ENCODE measurements around the gene SRBD1. TPM values are rescaled to one million over a fixed set of nuclear protein-coding genes. Genes with fewer than 3 reads are reported as not detected.
A peak's percentile ranks its signal among the peaks of the same experiment; 100 is the strongest.

Gene SRBD1
- total RNA-seq, 1 donor: 17.4 TPM

GRCh38 chr2:45572979-45573378, 38.1 kb downstream of the SRBD1 start:
- Histone ChIP-seq H3K27me3 (ENCODE audit: insufficient read depth, low read length) (no peaks in the 10 kb centered on the region), H3K4me2 (ENCODE audit: insufficient read depth, low read length) (no peak overlapping the region), H3K9me3 (ENCODE audit: low read depth, low read length) (no peaks in the 10 kb centered on the region), H3K79me2 (ENCODE audit: insufficient read depth, low read length) (no peaks in the 10 kb centered on the region), H2AFZ (ENCODE audit: low read length) (no peak overlapping the region), H4K20me1 (ENCODE audit: insufficient read depth, low read length) (no peaks in the 10 kb centered on the region), H3K36me3 (ENCODE audit: insufficient read depth, low read length) (no peaks in the 10 kb centered on the region), H3K4me1 (ENCODE audit: insufficient read depth, low read length) (peaks cover 32% of the 10 kb centered on the region), H3K4me3 (ENCODE audit: insufficient read depth, low read length) (no peak overlapping the region), H3K27ac (ENCODE audit: low read depth, low read length) (no peak overlapping the region)
- DNase-seq (ENCODE audit: insufficient read length, low spot score, missing footprints): no peak
- TF ChIP-seq, protein P1, sequence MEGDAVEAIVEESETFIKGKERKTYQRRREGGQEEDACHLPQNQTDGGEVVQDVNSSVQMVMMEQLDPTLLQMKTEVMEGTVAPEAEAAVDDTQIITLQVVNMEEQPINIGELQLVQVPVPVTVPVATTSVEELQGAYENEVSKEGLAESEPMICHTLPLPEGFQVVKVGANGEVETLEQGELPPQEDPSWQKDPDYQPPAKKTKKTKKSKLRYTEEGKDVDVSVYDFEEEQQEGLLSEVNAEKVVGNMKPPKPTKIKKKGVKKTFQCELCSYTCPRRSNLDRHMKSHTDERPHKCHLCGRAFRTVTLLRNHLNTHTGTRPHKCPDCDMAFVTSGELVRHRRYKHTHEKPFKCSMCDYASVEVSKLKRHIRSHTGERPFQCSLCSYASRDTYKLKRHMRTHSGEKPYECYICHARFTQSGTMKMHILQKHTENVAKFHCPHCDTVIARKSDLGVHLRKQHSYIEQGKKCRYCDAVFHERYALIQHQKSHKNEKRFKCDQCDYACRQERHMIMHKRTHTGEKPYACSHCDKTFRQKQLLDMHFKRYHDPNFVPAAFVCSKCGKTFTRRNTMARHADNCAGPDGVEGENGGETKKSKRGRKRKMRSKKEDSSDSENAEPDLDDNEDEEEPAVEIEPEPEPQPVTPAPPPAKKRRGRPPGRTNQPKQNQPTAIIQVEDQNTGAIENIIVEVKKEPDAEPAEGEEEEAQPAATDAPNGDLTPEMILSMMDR (IDR thresholded peaks at IDR 0.05; ENCODE audit: extremely low read depth, low read depth, low read length): no peak

GRCh38 chr2:45571940-45572339, 39.1 kb downstream of the SRBD1 start:
- H3K27ac ChIP-seq (ENCODE audit: low read depth, low read length): no peak overlapping the region
- no peaks in the 10 kb centered on the region for H4K20me1 ChIP-seq (ENCODE audit: insufficient read depth, low read length)
- TF ChIP-seq, protein P1 (IDR thresholded peaks at IDR 0.05; ENCODE audit: extremely low read depth, low read depth, low read length): no peak
- no peak for DNase-seq (ENCODE audit: insufficient read length, low spot score, missing footprints)
- no peak overlapping the region for H3K4me2 ChIP-seq (ENCODE audit: insufficient read depth, low read length)
- no peaks in the 10 kb centered on the region for H3K27me3 ChIP-seq (ENCODE audit: insufficient read depth, low read length)
- no peaks in the 10 kb centered on the region for H3K36me3 ChIP-seq (ENCODE audit: insufficient read depth, low read length)
- no peak overlapping the region for H3K4me3 ChIP-seq (ENCODE audit: insufficient read depth, low read length)
- H3K4me1 ChIP-seq (ENCODE audit: insufficient read depth, low read length): peaks cover 24% of the 10 kb centered on the region
- no peaks in the 10 kb centered on the region for H3K79me2 ChIP-seq (ENCODE audit: insufficient read depth, low read length)
- H3K9me3 ChIP-seq (ENCODE audit: low read depth, low read length): no peaks in the 10 kb centered on the region
- H2AFZ ChIP-seq (ENCODE audit: low read length): no peak overlapping the region

DNA sequence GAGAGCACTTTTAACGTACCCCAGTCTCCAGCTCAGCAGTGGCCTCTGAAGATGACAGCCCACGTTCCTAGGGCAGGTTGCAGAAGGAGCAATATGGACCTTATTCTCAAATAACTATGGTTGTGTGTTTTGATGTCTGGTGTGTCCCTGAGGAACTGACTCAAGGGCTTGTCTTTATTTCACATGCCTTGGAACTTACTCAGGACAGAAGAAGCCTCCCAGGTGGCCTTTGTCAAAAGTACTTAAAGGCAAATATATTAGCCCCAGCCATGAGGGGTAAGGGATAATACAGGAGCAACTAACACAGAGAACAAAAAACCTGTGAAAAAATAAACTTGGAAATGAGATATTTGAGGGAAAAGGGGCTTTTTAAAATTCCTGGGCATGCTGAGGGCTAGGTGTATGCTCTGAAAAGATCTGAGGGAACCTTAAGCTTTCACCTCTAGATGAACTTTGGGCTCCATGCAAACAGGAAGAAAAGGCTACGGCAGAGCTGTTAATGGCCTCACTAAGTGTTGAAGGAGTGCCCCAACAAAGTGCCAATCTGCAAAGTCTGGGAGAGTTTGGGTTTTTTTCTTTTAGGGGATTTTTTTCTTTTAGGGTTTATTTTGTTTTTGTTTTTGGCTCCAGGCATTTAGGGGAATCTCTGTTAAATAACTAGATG, 40.3 kb downstream of the SRBD1 start:
- DNase-seq (ENCODE audit: insufficient read length, low spot score, missing footprints): no peak
- H3K4me3 ChIP-seq (ENCODE audit: insufficient read depth, low read length): no peak overlapping the region
- no peaks in the 10 kb centered on the region for H3K36me3 ChIP-seq (ENCODE audit: insufficient read depth, low read length)
- peak overlapping the region; percentile 25 for H3K27ac ChIP-seq (ENCODE audit: low read depth, low read length)
- H3K4me2 ChIP-seq (ENCODE audit: insufficient read depth, low read length): no peak overlapping the region
- no peaks in the 10 kb centered on the region for H3K79me2 ChIP-seq (ENCODE audit: insufficient read depth, low read length)
- no peak overlapping the region for H2AFZ ChIP-seq (ENCODE audit: low read length)
- peaks cover 24% of the 10 kb centered on the region for H3K4me1 ChIP-seq (ENCODE audit: insufficient read depth, low read length)
- no peaks in the 10 kb centered on the region for H3K27me3 ChIP-seq (ENCODE audit: insufficient read depth, low read length)
- TF ChIP-seq, protein P1 (IDR thresholded peaks at IDR 0.05; ENCODE audit: extremely low read depth, low read depth, low read length): no peak
- no peaks in the 10 kb centered on the region for H3K9me3 ChIP-seq (ENCODE audit: low read depth, low read length)
- no peaks in the 10 kb centered on the region for H4K20me1 ChIP-seq (ENCODE audit: insufficient read depth, low read length)

DNA sequence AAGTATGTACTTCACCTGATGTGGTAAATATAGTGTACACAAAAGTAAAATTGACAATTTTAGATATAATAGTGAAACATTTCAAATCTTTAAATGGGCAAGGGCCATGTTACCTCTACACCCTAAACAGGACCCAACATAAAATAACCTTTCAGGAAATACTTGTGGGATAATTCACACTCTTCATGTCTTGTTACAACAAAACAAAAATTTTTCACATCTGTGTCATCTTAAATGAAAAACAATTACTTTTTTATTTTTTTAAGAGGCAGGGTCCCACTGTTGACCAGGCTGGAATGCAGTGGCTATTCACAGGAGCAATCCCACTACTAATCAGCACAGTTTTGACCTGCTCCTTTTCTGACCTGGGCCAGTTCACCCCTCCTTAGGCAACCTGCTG, 42.1 kb downstream of the SRBD1 start:
- Histone ChIP-seq H3K4me1 (ENCODE audit: insufficient read depth, low read length) (peaks cover 24% of the 10 kb centered on the region), H3K36me3 (ENCODE audit: insufficient read depth, low read length) (no peaks in the 10 kb centered on the region), H4K20me1 (ENCODE audit: insufficient read depth, low read length) (no peaks in the 10 kb centered on the region), H3K4me3 (ENCODE audit: insufficient read depth, low read length) (no peak overlapping the region), H3K4me2 (ENCODE audit: insufficient read depth, low read length) (peak overlapping the region; percentile 48), H2AFZ (ENCODE audit: low read length) (no peak overlapping the region), H3K27me3 (ENCODE audit: insufficient read depth, low read length) (no peaks in the 10 kb centered on the region), H3K27ac (ENCODE audit: low read depth, low read length) (peak overlapping the region; percentile 31), H3K9me3 (ENCODE audit: low read depth, low read length) (no peaks in the 10 kb centered on the region), H3K79me2 (ENCODE audit: insufficient read depth, low read length) (peaks cover 6% of the 10 kb centered on the region)
- no peak for DNase-seq (ENCODE audit: insufficient read length, low spot score, missing footprints)
- TF ChIP-seq, protein P1 (IDR thresholded peaks at IDR 0.05; ENCODE audit: extremely low read depth, low read depth, low read length): no peak
